ENCODE measurements around the gene MEIOB. TPM values are rescaled to one million over a fixed set of nuclear protein-coding genes. Genes with fewer than 3 reads are reported as not detected.

The MEIOB gene
- total RNA-seq, 2 experiments from 2014 or later = not detected

DNA sequence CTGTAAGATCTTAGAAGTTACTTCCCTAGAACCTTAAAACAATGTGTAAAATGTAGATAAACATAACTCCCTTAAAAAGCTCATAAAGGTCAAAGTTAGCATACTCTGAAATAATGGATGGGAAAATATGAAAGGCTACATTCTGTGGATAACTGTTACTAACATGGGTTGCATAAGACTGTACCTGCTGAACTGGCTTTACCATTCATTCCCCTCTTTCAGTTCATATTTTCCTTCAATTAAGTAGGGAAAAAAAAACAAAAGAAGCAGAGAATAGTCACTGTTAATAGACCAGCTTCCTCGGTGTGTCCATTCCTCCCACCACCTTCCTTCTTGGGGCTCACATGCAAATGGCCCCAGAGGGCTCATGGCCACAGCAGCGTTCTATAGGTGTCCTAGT is 7.5 kb upstream of the MEIOB start:
- Histone ChIP-seq H3K4me3 (ENCODE audit: low read length) (no peak overlapping the region), H3K27ac (ENCODE audit: low read depth in 1 of 2, low read length in 2 of 2) (no peak overlapping the region), H3K4me1 (ENCODE audit: insufficient read depth, low read length) (no peaks in the 10 kb centered on the region), H3K27me3 (ENCODE audit: control insufficient read depth in 1 of 2, insufficient read depth in 2 of 2, low read length in 2 of 2) (peaks cover 5 to 12% of the 10 kb centered on the region in 2 experiments), H3K36me3 (ENCODE audit: insufficient read depth, low read length) (no peaks in the 10 kb centered on the region), H3K9me3 (ENCODE audit: control insufficient read depth in 1 of 2, insufficient read depth in 1 of 2, low read length in 2 of 2) (no peaks in the 10 kb centered on the region)
- no peaks in the 10 kb centered on the region for H3K4me1 Mint-ChIP-seq (ENCODE audit: low read depth)
- DNase-seq (no peak), ATAC-seq (ENCODE audit: poor library complexity) (no peak)
- intact Hi-C loops (cut with DNase I, micrococcal nuclease) = loop anchor here in 1 of 2 experiments (10.0 kb wide), 1 partner anchor 1475 kb away; the partner anchor contains the start of gene OR2C1
- ChIA-PET CTCF (no interaction called here), POLR2A (no interaction called here)
- H3K36me3 Mint-ChIP-seq (ENCODE audit: low read depth) = no peaks in the 10 kb centered on the region
- no peak overlapping the region for H3K4me3 Mint-ChIP-seq
- no peak for TF ChIP-seq CTCF (IDR thresholded peaks at IDR 0.05)
- H3K9me3 Mint-ChIP-seq = no peaks in the 10 kb centered on the region
- H3K27ac Mint-ChIP-seq = no peak overlapping the region
- peaks cover 22% of the 10 kb centered on the region for H3K27me3 Mint-ChIP-seq

DNA sequence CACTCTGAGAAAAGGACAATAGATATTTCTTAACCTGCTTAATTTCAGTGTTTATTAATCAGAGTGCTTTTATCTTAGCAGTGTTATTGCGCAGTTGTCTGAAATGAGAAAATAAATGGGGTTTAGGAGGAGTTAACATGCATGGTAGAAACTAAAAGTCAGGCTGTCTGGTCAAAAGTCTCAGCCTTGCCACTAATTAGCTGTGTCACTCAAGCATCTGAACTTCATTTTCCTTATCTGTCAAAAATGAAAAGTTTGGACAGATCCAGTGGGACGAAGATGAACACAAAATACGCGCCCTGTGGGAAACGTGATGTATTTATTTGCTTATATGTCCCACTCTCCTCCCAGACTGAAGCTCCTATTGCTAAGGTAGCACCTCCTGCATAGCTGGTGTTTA is 6.3 kb upstream of the MEIOB start:
- Mint-ChIP-seq H3K9me3 (no peaks in the 10 kb centered on the region), H3K36me3 (ENCODE audit: low read depth) (no peaks in the 10 kb centered on the region), H3K4me3 (no peak overlapping the region), H3K4me1 (ENCODE audit: low read depth) (no peaks in the 10 kb centered on the region), H3K27ac (no peak overlapping the region), H3K27me3 (peaks cover 27% of the 10 kb centered on the region)
- Histone ChIP-seq H3K27ac (ENCODE audit: low read depth in 1 of 2, low read length in 2 of 2) (no peak overlapping the region), H3K36me3 (ENCODE audit: insufficient read depth, low read length) (no peaks in the 10 kb centered on the region), H3K4me3 (ENCODE audit: low read length) (no peak overlapping the region), H3K27me3 (ENCODE audit: control insufficient read depth in 1 of 2, insufficient read depth in 2 of 2, low read length in 2 of 2) (peaks cover 5 to 18% of the 10 kb centered on the region in 2 experiments), H3K9me3 (ENCODE audit: control insufficient read depth in 1 of 2, insufficient read depth in 1 of 2, low read length in 2 of 2) (no peaks in the 10 kb centered on the region), H3K4me1 (ENCODE audit: insufficient read depth, low read length) (no peaks in the 10 kb centered on the region)
- ChIA-PET CTCF (no interaction called here), POLR2A (no interaction called here)
- no peak for DNase-seq
- ATAC-seq (ENCODE audit: poor library complexity) = no peak
- intact Hi-C loops (cut with DNase I, micrococcal nuclease) = loop anchor here in 1 of 2 experiments (10.0 kb wide), 1 partner anchor 1477 kb away; the partner anchor contains the start of gene OR2C1
- TF ChIP-seq CTCF (IDR thresholded peaks at IDR 0.05) = no peak

DNA sequence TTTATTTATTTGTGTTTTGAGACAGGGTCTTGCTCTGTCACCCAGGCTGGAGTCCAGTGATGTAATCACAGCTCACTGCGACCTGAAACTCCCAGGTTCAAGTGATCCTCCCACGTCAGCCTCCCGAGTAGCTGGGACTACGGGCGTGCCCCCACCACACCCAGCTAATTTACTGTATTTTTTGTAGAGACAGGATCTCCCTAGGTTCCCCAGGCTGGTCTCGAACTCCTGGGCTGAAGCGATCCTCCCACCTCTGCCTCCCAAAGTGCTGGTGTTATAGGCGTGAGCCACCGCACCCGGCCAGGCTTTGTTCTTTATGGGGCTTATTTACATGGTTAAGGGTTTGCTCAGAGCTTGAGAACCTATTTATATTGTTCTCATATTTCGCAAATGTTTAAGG is 5.8 kb upstream of the MEIOB start:
- no peaks in the 10 kb centered on the region for H3K9me3 ChIP-seq (ENCODE audit: control insufficient read depth in 1 of 2, insufficient read depth in 1 of 2, low read length in 2 of 2)
- no peak for TF ChIP-seq CTCF (IDR thresholded peaks at IDR 0.05)
- ATAC-seq (ENCODE audit: poor library complexity) (no peak), DNase-seq (no peak)
- peaks cover 31% of the 10 kb centered on the region for H3K27me3 Mint-ChIP-seq
- no peak overlapping the region for H3K4me3 ChIP-seq (ENCODE audit: low read length)
- H3K27ac Mint-ChIP-seq = no peak overlapping the region
- H3K36me3 Mint-ChIP-seq (ENCODE audit: low read depth) = no peaks in the 10 kb centered on the region
- H3K4me3 Mint-ChIP-seq = no peak overlapping the region
- H3K27ac ChIP-seq (ENCODE audit: low read depth in 1 of 2, low read length in 2 of 2) = no peak overlapping the region
- no peaks in the 10 kb centered on the region for H3K4me1 ChIP-seq (ENCODE audit: insufficient read depth, low read length)
- ChIA-PET CTCF (no interaction called here), POLR2A (no interaction called here)
- no peaks in the 10 kb centered on the region for H3K36me3 ChIP-seq (ENCODE audit: insufficient read depth, low read length)
- peaks cover 9 to 18% of the 10 kb centered on the region in 2 experiments for H3K27me3 ChIP-seq (ENCODE audit: control insufficient read depth in 1 of 2, insufficient read depth in 2 of 2, low read length in 2 of 2)
- intact Hi-C loops (cut with DNase I, micrococcal nuclease) = loop anchor here in 1 of 2 experiments (10.0 kb wide), 1 partner anchor 1477 kb away; the partner anchor contains the start of gene OR2C1
- no peaks in the 10 kb centered on the region for H3K4me1 Mint-ChIP-seq (ENCODE audit: low read depth)
- H3K9me3 Mint-ChIP-seq = no peaks in the 10 kb centered on the region

Measured in CD4-positive, alpha-beta T cell (primary cell).